ENCODE results near the gene ZFAND3. TPM values are rescaled to one million over a fixed set of nuclear protein-coding genes. Genes with fewer than 3 reads are reported as not detected.

The ZFAND3 gene
- total and polyA plus RNA-seq, 10 of the 15 experiments (the other 5 are each of a cell fraction or from before 2014, with no cell fraction given), result 0.90 to 34.4 (median 16.3) TPM

GRCh38 chr6:37819802-37820717, 533 bp downstream of the ZFAND3 start (continued):
- TF ChIP-seq CBFB (IDR thresholded peaks at IDR 0.05; ENCODE audit: low read depth) (no peak), PBX3 (IDR thresholded peaks at IDR 0.05; ENCODE audit: insufficient replicate concordance, low read depth, low read length) (no peak), GATAD2B (conservative IDR thresholded peaks at IDR 0.05; ENCODE audit: low read depth) (no peak), TCF3 (IDR thresholded peaks at IDR 0.05; ENCODE audit: borderline replicate concordance, insufficient read depth, low read depth, low read length) (no peak), POU2F2 (IDR thresholded peaks at IDR 0.05; ENCODE audit: borderline replicate concordance, low read depth, low read length) (no peak), ATF7 (IDR thresholded peaks at IDR 0.05; ENCODE audit: low read depth) (peak; percentile 17; the same call in 1 of the 2 replicates), ZNF207 (IDR thresholded peaks at IDR 0.05; ENCODE audit: borderline replicate concordance) (no peak), CHD4 (IDR thresholded peaks at IDR 0.05) (no peak), NFXL1 (IDR thresholded peaks at IDR 0.05; ENCODE audit: borderline replicate concordance) (no peak), ESRRA (IDR thresholded peaks at IDR 0.05; ENCODE audit: low read length) (no peak), GABPA (IDR thresholded peaks at IDR 0.05; ENCODE audit: low read depth) (no peak), KLF5 (IDR thresholded peaks at IDR 0.05; ENCODE audit: partially characterized antibody) (no peak), YY1 (IDR thresholded peaks at IDR 0.05; ENCODE audit: low read depth, low read length) (0 out of 2 replicates have a peak, but pooled peaks have one; percentile 18), ZNF217 (IDR thresholded peaks at IDR 0.05) (no peak), ZBTB33 (IDR thresholded peaks at IDR 0.05) (no peak), WRNIP1 (IDR thresholded peaks at IDR 0.05; ENCODE audit: borderline replicate concordance, low read depth, low read length) (no peak), HDAC2 (IDR thresholded peaks at IDR 0.05) (no peak), PAX5 (IDR thresholded peaks at IDR 0.05; ENCODE audit: borderline replicate concordance, low read depth, low read length) (0 out of 2 replicates have a peak, but pooled peaks have one; percentile 38), SMAD5 (IDR thresholded peaks at IDR 0.05; ENCODE audit: low read depth) (no peak), CHD2 (IDR thresholded peaks at IDR 0.05; ENCODE audit: borderline replicate concordance, low read depth, low read length) (0 out of 2 replicates have a peak, but pooled peaks have one; percentile 40), CUX1 (IDR thresholded peaks at IDR 0.05; ENCODE audit: insufficient replicate concordance, low read depth, low read length) (no peak), RBBP5 (conservative IDR thresholded peaks at IDR 0.05) (no peak)
